Gastrocnemius medialis (tissue), 4 donors: ENCODE results near the gene ZNF662. TPM values are rescaled to one million over a fixed set of nuclear protein-coding genes. Genes with fewer than 3 reads are reported as not detected.

Source experiments
- ATAC-seq, 2 donors: fragments of 150-250 bp; one replicate each; pipeline ENCODE4 v1.9.1; 2016
- DNase-seq, 2 donors: peaks; one replicate each; pipeline ENCODE4 v3.0.0-alpha.2; 2019
- H3K27ac ChIP-seq, 4 donors: fragments of 200-600 bp; sonication (generic); 1 replicate in 1 of 4; 2 replicates in 3 of 4; pipeline ENCODE4 v1.5.1; 2016 to 2018; ENCODE audit warnings: mild to moderate bottlenecking in 2 of 4, moderate library complexity in 1 of 4
- H3K27me3 ChIP-seq, 3 donors: fragments of 200-600 bp; sonication (generic) in 2 of 3; 1 replicate in 1 of 3; 2 replicates in 2 of 3; pipeline versions ENCODE4 v1.5.1 to v1.6.0; 2016 to 2019; ENCODE audit warnings: mild to moderate bottlenecking in 1 of 3, moderate library complexity in 1 of 3
- H3K36me3 ChIP-seq, 2 donors: fragments of 200-600 bp; sonication (generic) in 1 of 2; one replicate each; pipeline ENCODE4 v1.5.1; 2017 to 2018
- H3K4me1 ChIP-seq, 2 donors: fragments of 200-600 bp; sonication (generic) in 1 of 2; one replicate each; pipeline ENCODE4 v1.5.1; 2016 to 2017; ENCODE audit warnings: mild to moderate bottlenecking in 2 of 2
- H3K4me3 ChIP-seq, 4 donors: fragments of 200-600 bp; sonication (generic) in 3 of 4; 1 replicate in 1 of 4; 2 replicates in 3 of 4; pipeline ENCODE4 v1.5.1; 2016 to 2019; ENCODE audit warnings: mild to moderate bottlenecking in 2 of 4
- H3K9me3 ChIP-seq, 3 donors: fragments of 200-600 bp; sonication (generic) in 2 of 3; 1 replicate in 1 of 3; 2 replicates in 2 of 3; pipeline ENCODE4 v1.5.1; 2016 to 2019
- POLR2A ChIP-seq, 2 donors: fragments of 450-650 bp; IDR thresholded peaks; one replicate each; pipeline ENCODE4 v1.6.1; 2017; ENCODE audit warnings: antibody characterized with exemption in 2 of 2, mild to moderate bottlenecking in 2 of 2, moderate library complexity in 2 of 2
- in situ Hi-C, 4 donors: fragments of 200-750 bp; cut with MboI; loops; one replicate each; pipeline versions ENCODE4 v1.15.0 to v1.8.0; 2017; ENCODE audit warnings: low sequenced_read_pairs in 4 of 4
- intact Hi-C: fragments of 100-400 bp; cut with DNase I; formaldehyde crosslinking; loops from one replicate; pipeline ENCODE4 v1.15.1; 2023; ENCODE audit warnings: low total_unique reads
- total RNA-seq, 4 donors: library from RNA; depleted of rRNA; stranded (reverse); fragments of >200 nt; gene quantifications; one replicate each; pipeline versions ENCODE4 v1.1.0 to v1.2.3, GENCODE V29; 2016
- TF ChIP-seq, protein P1 (sequence below), 5 experiments: fragments of 450-650 bp in 3 of 5; fragments of 200-600 bp in 2 of 5; sonication (generic) in 2 of 5; IDR thresholded peaks in 4 of 5; conservative IDR thresholded peaks in 1 of 5; 1 replicate in 4 of 5; 2 replicates in 1 of 5; pipeline ENCODE4 v1.5.1; 2016 to 2019; ENCODE audit warnings: antibody characterized with exemption in 5 of 5, mild to moderate bottlenecking in 3 of 5, moderate library complexity in 3 of 5

ZNF662 gene
- total RNA-seq, 4 donors from 2014 or later: 0.19 to 2.1 (median 0.55) TPM

DNA sequence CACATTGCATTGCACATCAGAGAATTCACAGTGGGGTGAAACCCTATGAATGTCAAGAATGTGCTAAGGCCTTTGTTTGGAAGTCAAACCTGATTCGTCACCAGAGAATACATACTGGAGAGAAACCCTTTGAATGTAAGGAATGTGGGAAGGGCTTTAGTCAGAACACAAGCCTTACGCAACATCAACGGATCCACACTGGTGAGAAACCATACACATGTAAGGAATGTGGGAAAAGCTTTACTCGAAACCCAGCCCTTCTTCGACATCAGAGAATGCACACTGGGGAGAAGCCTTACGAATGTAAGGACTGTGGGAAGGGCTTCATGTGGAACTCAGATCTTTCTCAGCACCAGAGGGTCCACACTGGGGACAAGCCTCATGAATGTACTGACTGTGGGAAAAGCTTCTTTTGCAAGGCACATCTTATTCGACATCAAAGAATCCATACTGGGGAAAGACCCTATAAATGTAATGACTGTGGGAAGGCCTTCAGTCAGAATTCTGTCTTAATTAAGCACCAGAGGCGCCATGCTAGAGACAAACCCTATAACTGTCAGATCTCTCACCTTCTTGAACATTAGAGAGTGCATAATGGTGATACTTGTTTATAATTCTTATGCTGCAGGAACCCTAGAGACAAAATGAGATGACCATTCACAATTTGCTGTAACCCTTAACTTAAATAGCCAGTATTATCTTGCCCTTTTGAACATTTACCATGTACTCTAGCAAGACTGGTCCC is 9.0 kb downstream of the ZNF662 start:
- DNase-seq (no peak), ATAC-seq (no peak)
- H3K9me3 ChIP-seq: peaks cover 0 to 65% (median 22%) of the 10 kb centered on the region in 3 donors
- H3K27me3 ChIP-seq: no peaks in the 10 kb centered on the region
- no peaks in the 10 kb centered on the region for H3K4me1 ChIP-seq
- in situ Hi-C loops (no loop called here), intact Hi-C loops (no loop called here)
- peaks cover 6 to 56% of the 10 kb centered on the region in 2 donors for H3K36me3 ChIP-seq
- no peak overlapping the region for H3K27ac ChIP-seq
- no peak for TF ChIP-seq POLR2A (IDR thresholded peaks at IDR 0.05)
- peak overlapping the region in 1 of 4 donors; percentile 36 for H3K4me3 ChIP-seq

DNA sequence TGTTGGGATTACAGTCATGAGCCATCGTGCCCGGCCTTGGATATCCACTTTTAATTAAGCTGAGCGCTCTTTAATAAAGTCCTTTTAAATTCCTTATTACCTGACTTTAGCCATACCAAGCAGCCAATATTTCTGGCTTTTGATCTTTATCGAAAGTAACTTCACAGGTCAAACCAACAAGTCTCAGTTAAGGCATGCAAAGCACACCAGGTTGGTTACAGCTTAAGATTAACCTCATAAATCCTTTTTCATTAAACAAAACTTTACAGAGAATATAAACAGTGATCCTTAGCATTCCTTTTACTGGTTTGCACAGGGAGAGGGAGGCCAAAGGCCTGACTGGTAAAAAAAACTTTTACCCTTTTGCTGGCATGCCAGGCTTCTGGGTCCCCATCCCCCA is 17.7 kb downstream of the ZNF662 start:
- ATAC-seq: no peak
- Histone ChIP-seq H3K27ac (no peak overlapping the region), H3K4me1 (no peaks in the 10 kb centered on the region), H3K4me3 (no peak overlapping the region), H3K27me3 (no peaks in the 10 kb centered on the region), H3K9me3 (no peaks in the 10 kb centered on the region), H3K36me3 (no peaks in the 10 kb centered on the region)
- TF ChIP-seq POLR2A (IDR thresholded peaks at IDR 0.05): no peak
- TF ChIP-seq, protein P1, sequence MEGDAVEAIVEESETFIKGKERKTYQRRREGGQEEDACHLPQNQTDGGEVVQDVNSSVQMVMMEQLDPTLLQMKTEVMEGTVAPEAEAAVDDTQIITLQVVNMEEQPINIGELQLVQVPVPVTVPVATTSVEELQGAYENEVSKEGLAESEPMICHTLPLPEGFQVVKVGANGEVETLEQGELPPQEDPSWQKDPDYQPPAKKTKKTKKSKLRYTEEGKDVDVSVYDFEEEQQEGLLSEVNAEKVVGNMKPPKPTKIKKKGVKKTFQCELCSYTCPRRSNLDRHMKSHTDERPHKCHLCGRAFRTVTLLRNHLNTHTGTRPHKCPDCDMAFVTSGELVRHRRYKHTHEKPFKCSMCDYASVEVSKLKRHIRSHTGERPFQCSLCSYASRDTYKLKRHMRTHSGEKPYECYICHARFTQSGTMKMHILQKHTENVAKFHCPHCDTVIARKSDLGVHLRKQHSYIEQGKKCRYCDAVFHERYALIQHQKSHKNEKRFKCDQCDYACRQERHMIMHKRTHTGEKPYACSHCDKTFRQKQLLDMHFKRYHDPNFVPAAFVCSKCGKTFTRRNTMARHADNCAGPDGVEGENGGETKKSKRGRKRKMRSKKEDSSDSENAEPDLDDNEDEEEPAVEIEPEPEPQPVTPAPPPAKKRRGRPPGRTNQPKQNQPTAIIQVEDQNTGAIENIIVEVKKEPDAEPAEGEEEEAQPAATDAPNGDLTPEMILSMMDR (IDR thresholded peaks at IDR 0.05 in 4 of 5, conservative IDR thresholded peaks at IDR 0.05 in 1 of 5): no peak
- in situ Hi-C loops (no loop called here), intact Hi-C loops (no loop called here)
- no peak for DNase-seq

DNA sequence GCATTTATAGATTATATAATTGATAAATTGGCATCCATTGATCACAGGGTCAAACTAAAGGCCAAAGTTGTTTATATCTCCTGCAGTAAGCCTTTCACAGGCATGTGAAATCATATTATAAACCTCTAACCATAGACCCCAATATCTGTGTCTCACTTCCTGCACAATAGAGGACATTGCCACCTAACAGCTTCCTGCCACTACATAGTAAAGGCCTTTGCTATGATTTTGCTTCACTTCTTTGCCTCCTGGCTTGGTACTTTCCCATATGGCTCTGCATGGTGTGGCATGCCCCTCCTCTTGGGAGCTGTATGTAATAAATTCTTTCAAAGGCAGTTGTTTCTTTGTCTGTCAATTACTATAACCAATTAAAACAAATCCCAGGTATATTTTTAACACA is 20.4 kb downstream of the ZNF662 start:
- no peaks in the 10 kb centered on the region for H3K9me3 ChIP-seq
- no peaks in the 10 kb centered on the region for H3K4me1 ChIP-seq
- TF ChIP-seq, protein P1 (IDR thresholded peaks at IDR 0.05 in 4 of 5, conservative IDR thresholded peaks at IDR 0.05 in 1 of 5): no peak
- no peak for TF ChIP-seq POLR2A (IDR thresholded peaks at IDR 0.05)
- DNase-seq (no peak), ATAC-seq (no peak)
- H3K4me3 ChIP-seq: no peak overlapping the region
- H3K27ac ChIP-seq: no peak overlapping the region
- intact Hi-C loops: no loop called here
- in situ Hi-C loops: no loop called here
- H3K27me3 ChIP-seq: no peaks in the 10 kb centered on the region
- H3K36me3 ChIP-seq: no peaks in the 10 kb centered on the region

DNA sequence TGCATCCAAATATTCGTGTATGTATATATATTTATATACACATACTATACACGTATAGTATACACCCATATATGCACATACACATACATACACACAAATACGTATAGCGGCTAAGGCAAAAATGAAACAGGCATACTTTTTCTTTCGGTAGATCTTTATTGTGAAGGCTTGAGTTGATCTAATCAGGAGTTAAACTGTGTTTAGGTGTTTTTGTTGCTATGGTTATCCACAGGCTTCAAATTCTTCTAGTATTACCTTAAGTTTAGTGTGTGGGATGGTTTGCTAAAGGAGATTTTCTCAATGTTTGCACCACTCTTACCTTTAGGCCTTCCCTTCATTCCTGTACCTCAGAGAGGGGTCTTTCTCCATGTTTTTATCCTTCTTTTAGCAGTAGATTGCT is 28.2 kb downstream of the ZNF662 start:
- DNase-seq (no peak), ATAC-seq (no peak)
- in situ Hi-C loops: no loop called here
- Histone ChIP-seq H3K4me1 (no peaks in the 10 kb centered on the region), H3K36me3 (no peaks in the 10 kb centered on the region), H3K9me3 (no peaks in the 10 kb centered on the region), H3K27me3 (no peaks in the 10 kb centered on the region), H3K4me3 (no peak overlapping the region), H3K27ac (no peak overlapping the region)
- intact Hi-C loops: no loop called here
- TF ChIP-seq, protein P1 (IDR thresholded peaks at IDR 0.05 in 4 of 5, conservative IDR thresholded peaks at IDR 0.05 in 1 of 5): no peak
- TF ChIP-seq POLR2A (IDR thresholded peaks at IDR 0.05): no peak

DNA sequence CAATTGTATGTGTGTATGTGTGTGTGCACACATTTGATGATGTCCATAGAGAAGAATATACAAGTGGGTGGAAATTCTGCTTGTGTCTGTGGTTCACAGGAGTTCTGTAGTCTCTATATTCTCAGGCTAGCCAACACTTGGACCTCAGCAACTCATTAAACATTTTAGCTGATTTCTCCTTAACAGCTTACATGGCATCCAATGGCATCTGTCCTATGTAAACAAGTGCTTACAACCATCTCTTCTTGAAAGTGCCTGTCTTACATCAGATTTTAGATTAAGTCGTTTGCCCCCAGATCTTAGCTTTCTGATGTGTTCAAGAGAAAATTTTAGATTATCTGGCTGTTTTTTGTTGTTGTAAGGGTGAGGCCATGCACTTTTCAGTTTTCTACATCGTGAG is 29.0 kb downstream of the ZNF662 start:
- TF ChIP-seq, protein P1 (IDR thresholded peaks at IDR 0.05 in 4 of 5, conservative IDR thresholded peaks at IDR 0.05 in 1 of 5): no peak
- no peak for TF ChIP-seq POLR2A (IDR thresholded peaks at IDR 0.05)
- H3K4me3 ChIP-seq: no peak overlapping the region
- H3K27ac ChIP-seq: no peak overlapping the region
- in situ Hi-C loops: no loop called here
- ATAC-seq (no peak), DNase-seq (no peak)
- no peaks in the 10 kb centered on the region for H3K9me3 ChIP-seq
- no peaks in the 10 kb centered on the region for H3K4me1 ChIP-seq
- no peaks in the 10 kb centered on the region for H3K36me3 ChIP-seq
- H3K27me3 ChIP-seq: no peaks in the 10 kb centered on the region
- intact Hi-C loops: no loop called here
